COLO668 (cell line): Measurements from ENCODE around the gene TENM4.

ENCODE experiments used
- DNase-seq: peaks from one replicate; lab custom pipeline; 2025; ENCODE audit not compliant: unreplicated experiment; lab: John Stamatoyannopoulos, UW

The TENM4 gene

GRCh38 chr11:79309407-79309806 lies 131.4 kb downstream of the TENM4 start:
- no peak for DNase-seq

- DNase-seq: no peak
Observed at GRCh38 chr11:79308429-79308828, 132.4 kb downstream of the TENM4 start.

GRCh38 chr11:79304599-79305212 lies 136.1 kb downstream of the TENM4 start:
- no peak for DNase-seq

- no peak for DNase-seq
Observed at GRCh38 chr11:79296141-79296540, 144.7 kb downstream of the TENM4 start.

- no peak for DNase-seq
Observed at GRCh38 chr11:79294845-79295731, 145.7 kb downstream of the TENM4 start.

- DNase-seq: no peak
Observed at GRCh38 chr11:79291948-79292347, 148.9 kb downstream of the TENM4 start.

GRCh38 chr11:79290761-79291160 lies 150.1 kb downstream of the TENM4 start:
- peak; percentile 9 for DNase-seq

- DNase-seq: peak; percentile 43
Observed at GRCh38 chr11:79287952-79288351, 152.9 kb downstream of the TENM4 start.

- DNase-seq: no peak
Observed at GRCh38 chr11:79285756-79286155, 155.1 kb downstream of the TENM4 start.

GRCh38 chr11:79276736-79277325 lies 164.0 kb downstream of the TENM4 start:
- no peak for DNase-seq

GRCh38 chr11:79274636-79275331 lies 166.0 kb downstream of the TENM4 start:
- no peak for DNase-seq

- DNase-seq: no peak
Observed at GRCh38 chr11:79273781-79274180, 167.0 kb downstream of the TENM4 start.

- DNase-seq: no peak
Observed at GRCh38 chr11:79269611-79270307, 171.1 kb downstream of the TENM4 start.

GRCh38 chr11:79266396-79266795 lies 174.4 kb downstream of the TENM4 start:
- DNase-seq: no peak

- no peak for DNase-seq
Observed at GRCh38 chr11:79265756-79266322, 175.0 kb downstream of the TENM4 start.

GRCh38 chr11:79264284-79264683 lies 176.5 kb downstream of the TENM4 start:
- DNase-seq: no peak

GRCh38 chr11:79263001-79263400 lies 177.8 kb downstream of the TENM4 start:
- DNase-seq: no peak

- no peak for DNase-seq
Observed at GRCh38 chr11:79262221-79262620, 178.6 kb downstream of the TENM4 start.

GRCh38 chr11:79261684-79262083 lies 179.1 kb downstream of the TENM4 start:
- no peak for DNase-seq

- no peak for DNase-seq
Observed at GRCh38 chr11:79259800-79260199, 181.0 kb downstream of the TENM4 start.

- DNase-seq: no peak
Observed at GRCh38 chr11:79258576-79258975, 182.3 kb downstream of the TENM4 start.
